ENCODE results near the gene AKT1S1. TPM values are rescaled to one million over a fixed set of nuclear protein-coding genes. Genes with fewer than 3 reads are reported as not detected.

Gene AKT1S1
- total RNA-seq, 1 experiment from 2014 or later = 21.7 TPM

DNA sequence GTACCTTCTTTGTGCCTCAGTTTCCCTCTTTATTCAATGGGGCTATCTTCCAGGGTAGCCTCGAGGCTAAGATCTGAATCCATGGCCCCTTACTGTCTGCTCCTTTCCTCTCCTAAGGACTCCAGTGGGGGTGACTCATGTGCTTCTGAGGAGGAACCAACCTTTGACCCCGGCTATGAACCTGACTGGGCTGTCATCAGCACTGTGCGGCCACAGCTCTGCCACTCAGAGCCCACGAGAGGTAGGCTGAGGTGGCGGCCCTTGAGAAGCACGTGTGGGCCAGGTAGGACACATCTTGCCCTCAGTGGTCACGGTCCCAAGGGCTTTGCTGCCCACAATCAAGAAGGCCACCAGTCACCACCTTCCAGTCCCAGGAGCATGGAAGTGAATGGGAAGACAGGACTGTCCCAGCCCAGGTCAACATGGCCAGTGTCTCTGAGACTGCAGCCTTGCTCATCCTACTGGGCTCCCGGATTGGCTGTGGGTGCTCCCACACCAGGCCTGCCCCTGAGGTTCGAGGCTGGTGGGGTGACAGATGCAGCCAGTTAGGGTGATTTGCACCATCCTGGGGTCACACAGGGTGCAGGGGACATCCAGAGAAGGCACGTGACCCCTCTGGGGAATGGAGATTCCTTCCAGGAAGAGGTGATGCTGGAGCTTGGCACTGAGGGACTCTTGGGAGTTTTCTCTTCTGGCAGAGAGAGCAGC lies 3.2 kb upstream of the AKT1S1 start:
- Histone ChIP-seq H3K4me1 (no peaks in the 10 kb centered on the region), H3K27me3 (no peaks in the 10 kb centered on the region), H3K36me3 (peaks cover 6% of the 10 kb centered on the region; the same call in 1 of the 2 replicates), H3K4me3 (no peak overlapping the region), H3K27ac (no peak overlapping the region), H3K9me3 (replicated peaks) (no peaks in the 10 kb centered on the region)
- no peak for DNase-seq

DNA sequence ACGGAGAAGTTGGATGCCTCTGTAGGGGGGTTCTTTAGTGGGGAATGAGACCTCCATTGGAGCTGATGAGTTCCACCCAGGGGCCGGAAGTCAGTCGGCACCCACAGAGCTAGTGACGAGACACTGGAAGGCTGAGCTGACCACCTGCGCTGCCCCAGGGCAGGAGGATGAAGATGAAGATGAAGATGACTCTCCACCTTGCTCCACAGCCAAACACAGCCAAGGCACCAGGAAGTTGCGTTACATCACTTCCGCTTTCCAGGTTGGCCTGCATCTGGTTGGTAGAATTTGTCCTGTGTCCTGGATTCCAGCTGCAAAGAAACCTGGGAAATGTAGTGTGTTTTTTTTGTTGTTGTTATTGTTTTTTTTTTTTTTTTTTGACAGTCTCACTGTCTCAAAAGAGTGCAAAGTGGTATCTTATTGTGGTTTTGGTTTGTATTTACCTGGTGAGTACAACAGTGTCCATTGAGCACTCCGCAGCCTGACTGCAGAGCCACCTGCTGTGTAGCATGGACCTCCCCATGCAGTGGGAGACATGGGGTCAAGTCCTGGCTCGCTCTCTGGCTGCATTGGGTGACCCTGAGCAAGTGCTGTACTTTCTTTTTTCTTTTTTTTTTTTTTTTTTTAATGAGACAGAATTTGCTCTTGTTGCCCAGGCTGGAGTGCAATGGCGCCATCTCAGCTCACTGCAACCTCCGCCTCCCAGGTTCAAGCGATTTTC lies 2.2 kb upstream of the AKT1S1 start:
- no peak overlapping the region for H3K4me3 ChIP-seq
- no peak overlapping the region for H3K27ac ChIP-seq
- no peaks in the 10 kb centered on the region for H3K27me3 ChIP-seq
- no peaks in the 10 kb centered on the region for H3K9me3 ChIP-seq (replicated peaks)
- peaks cover 6% of the 10 kb centered on the region; the same call in 1 of the 2 replicates for H3K36me3 ChIP-seq
- no peaks in the 10 kb centered on the region for H3K4me1 ChIP-seq
- DNase-seq = no peak

DNA sequence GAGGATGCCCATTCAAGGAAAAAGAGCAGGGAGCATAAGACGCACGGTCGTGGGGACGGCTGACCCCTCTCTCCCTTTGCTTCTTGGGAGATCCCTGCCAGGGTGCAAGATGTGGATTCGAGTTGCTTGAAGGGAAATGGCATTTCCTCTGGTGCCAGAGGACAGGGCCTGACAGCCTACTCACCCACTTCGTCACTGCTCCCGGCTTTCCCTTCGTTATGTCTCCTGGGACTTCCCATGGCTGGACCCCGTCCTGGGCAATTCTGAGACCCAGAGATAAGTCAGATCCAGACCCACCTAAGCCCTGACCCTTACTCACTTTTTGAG lies 1.6 kb upstream of the AKT1S1 start:
- no peak for DNase-seq
- Histone ChIP-seq H3K4me1 (no peaks in the 10 kb centered on the region), H3K36me3 (peaks cover 6% of the 10 kb centered on the region; the same call in 1 of the 2 replicates), H3K27me3 (no peaks in the 10 kb centered on the region), H3K9me3 (replicated peaks) (no peaks in the 10 kb centered on the region), H3K27ac (no peak overlapping the region), H3K4me3 (peak overlapping the region; percentile 95; the same call in 1 of the 2 replicates)

DNA sequence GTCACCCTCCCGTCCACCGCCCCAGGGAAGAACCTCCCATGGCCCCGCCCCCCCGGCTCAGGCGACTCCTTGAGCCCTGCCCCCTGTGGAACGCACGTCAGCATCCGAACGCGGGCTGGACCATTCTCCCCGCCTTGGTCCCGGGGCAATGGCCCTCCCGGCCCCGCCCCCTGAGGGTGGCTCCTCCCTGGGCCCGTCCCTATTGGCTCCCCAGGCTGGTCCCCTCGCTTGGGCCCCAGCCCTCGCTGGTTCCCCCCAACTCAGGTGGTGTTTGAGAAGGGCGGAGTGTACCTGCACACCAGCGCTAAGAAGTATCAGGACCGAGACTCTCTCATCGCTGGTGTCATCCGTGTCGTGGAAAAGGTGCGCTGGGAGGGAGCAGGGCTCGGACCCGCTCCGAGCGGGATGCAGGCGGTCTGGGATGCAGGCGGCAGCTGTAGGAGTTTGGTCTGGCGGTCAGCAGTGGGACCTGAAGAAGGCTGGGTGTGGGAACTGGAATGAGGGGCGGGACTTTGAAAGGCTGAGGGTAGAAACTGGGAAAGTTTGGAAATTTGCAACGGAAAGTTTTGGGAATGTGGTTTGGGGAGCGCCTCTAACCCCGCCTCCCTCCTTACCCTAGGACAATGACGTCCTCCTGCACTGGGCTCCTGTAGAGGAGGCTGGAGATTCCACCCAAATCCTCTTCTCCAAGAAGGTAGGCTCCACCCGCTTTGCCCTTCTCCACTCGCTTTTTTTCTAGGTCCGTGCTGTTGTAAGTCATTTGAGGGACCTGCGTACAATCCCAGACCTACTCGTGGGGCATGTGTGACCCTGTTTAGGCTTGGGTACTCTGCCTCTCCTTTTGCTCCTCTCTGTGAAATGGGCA lies 956 bp upstream of the AKT1S1 start:
- no peaks in the 10 kb centered on the region for H3K9me3 ChIP-seq (replicated peaks)
- H3K27ac ChIP-seq = peak overlapping the region; percentile 98
- no peaks in the 10 kb centered on the region for H3K27me3 ChIP-seq
- DNase-seq = peak; percentile 98
- no peaks in the 10 kb centered on the region for H3K4me1 ChIP-seq
- peaks cover 6% of the 10 kb centered on the region; the same call in 1 of the 2 replicates for H3K36me3 ChIP-seq
- H3K4me3 ChIP-seq = peak overlapping the region; percentile 95

DNA sequence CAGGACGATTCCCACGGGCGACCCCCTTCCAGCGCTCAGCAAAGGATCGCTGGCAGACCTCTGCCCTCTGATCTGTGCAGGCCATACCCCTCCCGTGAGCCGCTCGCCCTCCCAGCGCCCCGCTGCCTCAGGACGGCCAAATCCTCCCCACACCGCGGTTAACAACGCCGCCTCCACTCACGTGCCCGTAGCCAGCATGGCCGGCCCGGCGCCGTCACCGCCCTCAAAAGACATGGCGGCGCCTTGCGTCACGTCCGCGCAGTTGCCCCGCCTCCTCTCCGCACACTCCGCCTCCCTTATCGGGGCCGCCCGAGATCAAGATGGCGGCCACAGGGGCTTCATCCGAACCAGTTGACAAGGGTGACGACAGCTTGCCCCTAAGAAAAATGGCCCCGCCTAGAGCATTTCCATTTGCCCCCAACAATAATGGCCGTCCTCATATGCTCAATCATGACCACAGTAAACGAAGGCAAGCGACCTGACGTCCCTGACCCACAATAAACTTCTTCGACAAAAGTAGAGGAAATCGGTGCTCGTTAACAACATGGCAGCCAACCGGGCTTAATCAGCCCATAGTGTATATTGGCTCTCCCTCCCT lies 634 bp downstream of the AKT1S1 start:
- H3K4me1 ChIP-seq = no peaks in the 10 kb centered on the region
- DNase-seq = peak; percentile 98 to 99
- H3K27me3 ChIP-seq = no peaks in the 10 kb centered on the region
- H3K36me3 ChIP-seq = no peaks in the 10 kb centered on the region; the same call in 1 of the 2 replicates
- H3K4me3 ChIP-seq = peak overlapping the region; percentile 95
- no peaks in the 10 kb centered on the region for H3K9me3 ChIP-seq (replicated peaks)
- H3K27ac ChIP-seq = peak overlapping the region; percentile 98

DNA sequence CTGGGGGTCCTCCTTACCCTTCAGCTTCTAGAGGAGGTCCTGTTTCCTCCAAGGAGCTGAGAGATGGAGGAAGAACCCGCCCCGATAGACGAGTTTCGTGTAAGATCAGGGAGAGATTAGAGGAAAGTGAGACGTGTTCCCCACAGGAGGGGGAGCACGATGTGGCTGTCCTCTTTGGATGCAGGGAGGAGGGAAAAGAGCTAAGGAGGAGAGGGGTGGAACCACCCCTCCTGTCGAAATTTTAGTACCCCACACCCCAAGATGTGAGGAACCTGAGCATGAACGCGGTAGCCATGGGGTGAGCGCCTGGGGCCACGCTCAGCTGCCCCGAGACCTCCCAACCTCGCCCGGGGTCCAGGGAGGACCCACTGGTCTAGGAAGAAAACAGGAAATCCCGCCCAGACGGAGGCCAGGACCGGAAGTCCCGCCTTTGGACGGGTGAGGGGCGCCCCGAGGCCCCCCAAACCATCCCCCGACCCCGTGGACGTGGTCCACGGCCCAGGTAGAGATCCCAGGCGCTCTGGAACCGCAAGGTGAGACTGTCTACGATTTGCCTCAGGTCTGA lies 1.2 kb downstream of the AKT1S1 start:
- Histone ChIP-seq H3K4me3 (peak overlapping the region; percentile 95), H3K27ac (peak overlapping the region; percentile 98), H3K4me1 (no peaks in the 10 kb centered on the region), H3K9me3 (replicated peaks) (no peaks in the 10 kb centered on the region), H3K36me3 (no peaks in the 10 kb centered on the region; the same call in 1 of the 2 replicates), H3K27me3 (no peaks in the 10 kb centered on the region)
- peak; percentile 69 to 78 for DNase-seq

DNA sequence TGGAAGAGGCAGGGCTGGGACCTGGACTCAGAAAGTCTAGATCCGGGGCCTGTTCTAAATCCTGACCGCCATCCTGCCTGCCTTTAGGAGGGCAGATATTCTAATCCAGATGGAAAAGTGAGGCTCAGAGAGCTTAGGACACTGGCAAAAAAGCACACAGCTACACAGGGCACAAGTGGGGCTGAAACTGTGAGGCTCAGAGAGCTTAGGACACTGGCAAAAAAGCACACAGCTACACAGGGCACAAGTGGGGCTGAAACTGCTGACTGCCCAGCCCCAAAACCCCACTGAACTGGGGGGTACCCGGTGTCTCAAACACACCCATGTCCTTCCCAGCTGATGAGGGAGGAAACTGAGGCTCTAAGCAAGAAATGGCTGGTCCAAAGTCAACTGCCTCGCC lies 2.0 kb downstream of the AKT1S1 start:
- no peaks in the 10 kb centered on the region for H3K27me3 ChIP-seq
- H3K9me3 ChIP-seq (replicated peaks) = no peaks in the 10 kb centered on the region
- no peak overlapping the region for H3K4me3 ChIP-seq
- H3K36me3 ChIP-seq = no peaks in the 10 kb centered on the region; the same call in 1 of the 2 replicates
- H3K27ac ChIP-seq = no peak overlapping the region
- DNase-seq = no peak
- H3K4me1 ChIP-seq = no peaks in the 10 kb centered on the region

DNA sequence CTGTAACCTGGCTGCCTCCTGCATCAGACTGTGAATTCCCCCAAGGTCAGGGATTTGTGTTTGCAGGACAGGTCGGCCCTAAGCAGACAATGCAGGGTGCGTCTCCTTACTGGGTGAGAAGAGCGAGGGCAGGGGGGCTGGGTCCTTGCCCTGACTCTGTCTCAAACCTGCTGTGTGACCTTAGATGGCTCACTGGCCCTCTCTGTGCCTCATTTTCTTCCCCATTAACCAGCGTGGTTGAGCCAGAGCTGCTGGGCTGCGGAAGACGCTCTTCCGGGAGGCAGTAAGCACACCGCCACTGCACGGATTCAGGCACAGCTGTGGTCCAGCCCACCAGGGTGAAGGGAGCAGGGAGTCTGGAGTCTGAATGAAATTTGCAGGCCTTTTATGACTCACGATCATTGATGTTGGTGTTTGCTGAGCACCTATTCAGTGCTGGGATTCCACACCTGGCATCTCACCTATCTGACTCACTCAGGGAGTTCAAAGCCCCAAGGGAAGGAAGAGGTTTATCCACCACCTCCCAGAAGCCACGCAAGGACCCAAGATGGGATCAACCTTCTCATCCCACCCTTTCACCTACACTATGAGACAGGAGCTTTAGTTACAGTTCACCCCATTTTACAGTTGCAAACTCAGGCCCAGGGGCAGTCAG lies 2.5 kb downstream of the AKT1S1 start:
- no peaks in the 10 kb centered on the region for H3K36me3 ChIP-seq
- no peaks in the 10 kb centered on the region for H3K27me3 ChIP-seq
- H3K27ac ChIP-seq = no peak overlapping the region
- H3K9me3 ChIP-seq (replicated peaks) = no peaks in the 10 kb centered on the region
- H3K4me3 ChIP-seq = no peak overlapping the region
- H3K4me1 ChIP-seq = no peaks in the 10 kb centered on the region
- no peak for DNase-seq

DNA sequence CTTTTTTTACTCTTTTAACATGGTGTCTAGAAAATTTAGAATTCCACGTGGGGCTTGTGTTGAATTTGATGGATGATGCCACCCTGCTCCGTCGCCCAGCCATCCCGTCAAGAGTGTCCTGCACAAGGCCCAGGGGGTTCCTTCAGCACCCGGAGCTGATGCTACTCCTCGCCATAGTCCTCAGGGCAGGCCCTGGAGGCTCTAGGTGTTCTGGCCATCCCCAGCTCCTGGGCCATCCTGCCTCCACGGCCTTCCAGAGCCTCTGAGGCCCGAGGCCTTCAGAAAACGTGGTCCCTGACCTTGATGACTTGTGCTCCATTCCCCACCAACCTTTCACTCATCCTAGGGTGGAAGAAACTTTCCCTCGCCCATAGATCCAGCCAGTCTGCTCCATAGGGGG lies 3.3 kb downstream of the AKT1S1 start:
- no peak overlapping the region for H3K27ac ChIP-seq
- H3K4me1 ChIP-seq = no peaks in the 10 kb centered on the region
- H3K9me3 ChIP-seq (replicated peaks) = no peaks in the 10 kb centered on the region
- no peak for DNase-seq
- no peaks in the 10 kb centered on the region for H3K27me3 ChIP-seq
- H3K4me3 ChIP-seq = no peak overlapping the region
- H3K36me3 ChIP-seq = no peaks in the 10 kb centered on the region

DNA sequence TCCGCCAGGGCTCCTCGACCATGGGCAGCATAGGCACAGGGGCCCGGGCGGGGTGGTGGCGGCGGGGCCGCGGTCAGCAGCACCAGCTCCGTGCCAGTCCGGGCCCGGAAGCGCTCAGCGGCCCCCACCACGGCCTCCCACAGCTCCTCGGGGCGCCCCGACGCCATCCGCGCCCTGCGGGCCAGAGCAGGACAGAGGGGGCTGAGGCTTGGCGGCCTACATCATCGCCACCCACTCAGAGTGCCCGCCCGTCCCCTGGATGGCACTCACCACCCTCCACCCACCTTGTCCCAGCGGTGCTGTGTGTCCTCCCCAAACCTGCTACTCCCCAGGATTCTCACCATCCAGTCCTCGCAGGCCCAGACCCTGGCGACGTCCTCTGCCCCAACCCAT lies 4.0 kb downstream of the AKT1S1 start:
- Histone ChIP-seq H3K36me3 (no peaks in the 10 kb centered on the region), H3K4me3 (no peak overlapping the region), H3K27ac (no peak overlapping the region), H3K4me1 (no peaks in the 10 kb centered on the region), H3K9me3 (replicated peaks) (no peaks in the 10 kb centered on the region), H3K27me3 (no peaks in the 10 kb centered on the region)
- no peak for DNase-seq

DNA sequence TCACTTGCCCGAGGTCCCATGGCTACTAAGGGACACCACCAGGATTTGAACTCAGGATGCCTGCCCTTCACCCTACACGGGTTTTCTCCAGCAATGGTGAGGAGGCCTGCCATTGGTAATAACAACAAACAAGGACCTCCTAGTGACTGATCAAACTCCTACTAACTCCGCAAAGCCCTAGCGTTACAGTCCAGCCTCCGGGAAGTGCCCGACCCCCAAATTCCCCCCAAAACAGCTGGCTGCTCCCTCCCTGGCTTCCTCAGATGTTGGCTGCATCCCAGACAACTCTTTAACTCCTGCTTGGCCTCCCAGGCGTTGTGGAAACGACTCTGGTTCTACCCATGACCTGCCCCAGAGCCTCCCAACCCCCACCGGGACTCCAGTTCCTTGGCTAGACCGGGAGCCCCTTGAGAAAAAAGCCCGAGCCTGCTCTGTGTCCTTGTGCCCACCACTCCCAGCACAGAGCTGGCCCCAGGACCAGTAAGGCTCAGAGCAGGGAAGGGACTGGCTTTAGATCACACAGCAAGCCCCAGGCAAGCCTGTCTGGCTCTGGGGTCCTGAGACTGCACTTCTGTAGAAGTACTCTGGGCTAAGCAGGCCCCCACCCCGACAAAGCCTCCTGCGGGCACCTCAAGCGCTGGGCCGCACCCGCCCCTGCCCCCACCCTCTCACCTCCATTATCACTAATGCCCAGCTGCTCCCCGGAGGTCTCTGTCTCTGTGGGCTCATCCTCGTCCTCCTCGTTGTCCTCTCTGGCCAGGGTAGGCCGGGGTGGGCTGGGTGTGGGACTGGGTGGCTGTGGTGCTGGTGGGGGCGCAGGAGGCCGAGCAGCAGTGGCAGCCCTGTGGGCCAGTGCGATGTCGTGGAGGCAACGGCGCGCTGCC lies 4.7 kb downstream of the AKT1S1 start:
- no peaks in the 10 kb centered on the region for H3K27me3 ChIP-seq
- H3K36me3 ChIP-seq = no peaks in the 10 kb centered on the region
- no peak overlapping the region for H3K27ac ChIP-seq
- H3K9me3 ChIP-seq (replicated peaks) = no peaks in the 10 kb centered on the region
- no peak overlapping the region for H3K4me3 ChIP-seq
- no peaks in the 10 kb centered on the region for H3K4me1 ChIP-seq
- no peak for DNase-seq

DNA sequence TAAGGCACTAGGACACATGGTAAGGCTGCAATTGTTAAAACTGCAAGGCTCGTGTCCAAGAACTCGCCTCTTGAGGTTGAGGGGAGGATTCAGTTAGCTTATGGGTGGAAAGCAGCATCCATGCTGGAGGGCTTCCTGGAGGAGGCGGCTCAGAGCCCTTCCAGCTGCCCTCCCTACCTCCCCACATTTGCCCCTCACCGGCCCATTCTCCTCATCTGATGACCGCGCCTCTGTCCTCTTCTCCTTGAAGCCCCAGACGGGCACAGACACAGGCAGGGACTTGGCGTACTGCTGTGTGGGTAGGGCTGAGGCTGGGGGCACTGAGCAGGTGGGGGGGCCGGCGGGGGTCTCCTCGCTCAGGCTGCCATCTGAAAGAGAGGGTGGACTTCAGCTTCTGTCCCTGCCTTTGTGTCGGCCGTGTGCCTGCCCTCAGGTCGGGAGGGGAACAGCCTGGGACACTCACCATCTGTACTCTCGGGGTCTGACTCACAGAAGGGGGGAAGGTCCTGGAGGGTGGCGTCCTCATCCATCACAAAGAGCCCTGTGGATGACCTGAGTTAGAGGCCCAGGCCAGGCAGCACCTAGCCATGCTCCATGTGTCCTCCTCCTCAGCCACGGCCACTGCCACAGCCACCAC lies 5.7 kb downstream of the AKT1S1 start:
- DNase-seq = no peak
- Histone ChIP-seq H3K27me3 (no peaks in the 10 kb centered on the region), H3K27ac (no peak overlapping the region), H3K4me3 (no peak overlapping the region), H3K4me1 (peaks cover 1% of the 10 kb centered on the region; the same call in 1 of the 2 replicates), H3K9me3 (replicated peaks) (no peaks in the 10 kb centered on the region), H3K36me3 (no peaks in the 10 kb centered on the region)

All from SJCRH30 (cell line).